B cell (primary cell): ENCODE results near the gene TSPAN9.

ENCODE experiments used
- CTCF ChIP-seq: fragments of 200-600 bp; IDR thresholded peaks from one replicate; pipeline ENCODE4 v1.8.0; 2022; ENCODE audit warnings: antibody characterized with exemption, mild to moderate bottlenecking
- EZH2 ChIP-seq: IDR thresholded peaks from 2 replicates; pipeline ENCODE4 v1.6.1; 2012; ENCODE audit warnings: borderline replicate concordance, low read depth, mild to moderate bottlenecking, moderate library complexity, low read length; ENCODE audit not compliant: insufficient read depth, poor library complexity, severe bottlenecking

GRCh38 chr12:3224530-3224903 lies 147.3 kb downstream of the TSPAN9 start:
- no peak for TF ChIP-seq CTCF
- TF ChIP-seq EZH2 = no peak
